Retinal pigment epithelial cell (primary cell): ENCODE data around the gene PERCC1.

Experiments used
- DNase-seq: peaks from one replicate; pipeline ENCODE4 v3.0.0-alpha.2; 2010; ENCODE audit warnings: low read depth
- H3K4me3 ChIP-seq: 2 replicates; pipeline ENCODE4 v1.5.1; 2011; ENCODE audit warnings: mild to moderate bottlenecking, low read length, control low read depth, moderate library complexity
- TF ChIP-seq, protein P1 (sequence below): conservative IDR thresholded peaks from 2 replicates; pipeline ENCODE4 v1.5.1; 2011; ENCODE audit warnings: low read depth, low read length, control low read depth, inconsistent platforms

The PERCC1 gene

DNA sequence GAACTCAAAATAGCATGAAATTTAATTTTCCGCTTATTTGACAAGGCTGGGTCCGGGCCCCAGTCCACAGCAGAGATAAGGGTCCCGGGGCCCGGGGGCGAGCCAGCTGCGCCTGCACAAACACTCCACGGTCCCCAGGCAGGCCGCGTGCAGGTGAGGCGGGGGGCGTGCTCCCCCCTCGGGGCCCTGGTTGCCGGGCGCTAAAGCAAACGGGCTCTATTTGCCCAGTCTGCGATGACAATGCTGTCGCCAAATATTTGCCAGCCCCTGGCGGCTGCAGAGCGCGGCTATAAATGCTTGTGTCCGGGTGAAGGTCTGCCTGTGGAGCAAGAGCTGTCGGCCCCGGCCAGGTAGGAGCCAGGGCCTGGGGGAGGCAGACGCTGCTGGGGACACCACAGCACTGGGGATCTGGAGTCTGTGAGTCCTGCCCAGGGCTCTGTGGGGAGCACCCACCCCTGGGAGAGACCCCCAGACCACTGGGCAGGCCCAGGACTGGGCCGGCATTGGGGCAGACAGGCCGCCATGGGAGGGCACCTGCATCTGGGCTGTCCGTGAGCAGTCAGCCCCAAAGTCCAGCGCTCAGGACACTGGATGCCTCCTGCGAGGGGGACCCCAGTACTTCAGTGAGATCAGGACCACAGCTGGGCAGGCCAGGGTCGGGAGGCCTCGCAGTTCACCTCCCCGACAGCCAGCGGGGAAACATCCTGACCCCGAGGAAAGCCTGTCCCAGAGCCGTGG, at the start of gene PERCC1:
PERCC1 (plus strand) TSS at position 320 of the 738 bp plus-strand sequence. CDS start 1,516 bp downstream, outside the sequence.
- TF ChIP-seq, protein P1, sequence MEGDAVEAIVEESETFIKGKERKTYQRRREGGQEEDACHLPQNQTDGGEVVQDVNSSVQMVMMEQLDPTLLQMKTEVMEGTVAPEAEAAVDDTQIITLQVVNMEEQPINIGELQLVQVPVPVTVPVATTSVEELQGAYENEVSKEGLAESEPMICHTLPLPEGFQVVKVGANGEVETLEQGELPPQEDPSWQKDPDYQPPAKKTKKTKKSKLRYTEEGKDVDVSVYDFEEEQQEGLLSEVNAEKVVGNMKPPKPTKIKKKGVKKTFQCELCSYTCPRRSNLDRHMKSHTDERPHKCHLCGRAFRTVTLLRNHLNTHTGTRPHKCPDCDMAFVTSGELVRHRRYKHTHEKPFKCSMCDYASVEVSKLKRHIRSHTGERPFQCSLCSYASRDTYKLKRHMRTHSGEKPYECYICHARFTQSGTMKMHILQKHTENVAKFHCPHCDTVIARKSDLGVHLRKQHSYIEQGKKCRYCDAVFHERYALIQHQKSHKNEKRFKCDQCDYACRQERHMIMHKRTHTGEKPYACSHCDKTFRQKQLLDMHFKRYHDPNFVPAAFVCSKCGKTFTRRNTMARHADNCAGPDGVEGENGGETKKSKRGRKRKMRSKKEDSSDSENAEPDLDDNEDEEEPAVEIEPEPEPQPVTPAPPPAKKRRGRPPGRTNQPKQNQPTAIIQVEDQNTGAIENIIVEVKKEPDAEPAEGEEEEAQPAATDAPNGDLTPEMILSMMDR: no peak
- DNase-seq: no peak
- H3K4me3 ChIP-seq: no peak within 1 kb of the TSS

DNA sequence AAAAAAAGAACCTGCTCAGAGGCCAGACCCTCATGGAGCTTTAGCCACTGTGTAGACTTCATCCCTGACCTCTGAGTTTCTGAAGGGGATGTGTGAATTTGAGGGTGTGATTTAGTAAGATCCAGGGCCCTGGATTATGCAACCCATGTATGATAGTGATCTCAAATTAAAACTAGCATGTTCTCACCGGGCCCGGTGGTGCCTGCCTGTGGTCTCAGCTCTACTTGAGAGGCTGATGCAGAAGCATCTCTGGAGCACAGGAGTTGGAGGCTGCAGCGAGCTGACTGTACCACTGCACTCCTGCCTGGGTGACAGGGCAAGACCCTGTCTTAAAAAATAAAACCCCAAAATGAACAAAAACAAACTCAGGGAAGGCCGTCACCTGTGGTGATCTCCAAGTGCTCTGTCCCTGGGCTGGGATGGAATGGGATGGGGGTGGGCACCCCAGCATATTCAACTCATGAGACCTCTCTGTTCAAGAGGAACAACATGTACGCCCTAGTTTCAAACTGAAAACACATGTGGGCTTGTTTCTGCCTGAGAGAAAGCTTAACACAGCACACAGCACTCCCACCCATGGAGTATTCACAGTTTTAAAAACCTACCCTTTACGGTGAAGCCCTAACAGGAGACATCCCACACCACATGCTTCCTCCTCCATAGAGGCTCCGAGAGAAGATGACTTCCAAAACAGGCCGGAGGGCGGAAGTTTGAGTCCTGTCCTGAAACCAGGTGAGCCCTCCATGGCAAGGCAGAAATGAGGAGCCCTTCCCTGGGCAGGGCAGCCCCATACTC, 49.1 kb upstream of the PERCC1 start:
- DNase-seq: no peak
- no peak overlapping the region for H3K4me3 ChIP-seq
- TF ChIP-seq, protein P1: no peak

DNA sequence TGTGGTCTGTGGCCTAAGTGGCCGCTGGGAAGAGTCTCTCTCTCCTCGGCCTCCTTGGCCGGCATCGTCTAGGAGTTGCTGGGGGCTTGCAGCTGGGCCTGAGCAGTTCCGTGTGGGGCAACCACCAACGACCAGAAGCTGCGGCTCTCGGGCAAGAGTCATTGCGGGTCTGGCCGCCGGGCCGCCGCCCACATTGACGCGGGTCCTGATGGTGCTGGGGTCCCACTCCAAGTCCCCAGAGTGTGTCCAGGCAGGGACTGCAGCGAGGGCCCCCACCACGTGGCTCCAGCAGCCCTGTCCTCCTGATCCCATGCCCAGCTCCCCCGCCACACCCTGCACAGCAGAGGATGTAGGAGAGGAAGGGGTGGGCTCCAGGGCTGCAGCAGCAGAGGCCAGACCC, 47.3 kb upstream of the PERCC1 start:
- no peak overlapping the region for H3K4me3 ChIP-seq
- TF ChIP-seq, protein P1: no peak
- no peak for DNase-seq

DNA sequence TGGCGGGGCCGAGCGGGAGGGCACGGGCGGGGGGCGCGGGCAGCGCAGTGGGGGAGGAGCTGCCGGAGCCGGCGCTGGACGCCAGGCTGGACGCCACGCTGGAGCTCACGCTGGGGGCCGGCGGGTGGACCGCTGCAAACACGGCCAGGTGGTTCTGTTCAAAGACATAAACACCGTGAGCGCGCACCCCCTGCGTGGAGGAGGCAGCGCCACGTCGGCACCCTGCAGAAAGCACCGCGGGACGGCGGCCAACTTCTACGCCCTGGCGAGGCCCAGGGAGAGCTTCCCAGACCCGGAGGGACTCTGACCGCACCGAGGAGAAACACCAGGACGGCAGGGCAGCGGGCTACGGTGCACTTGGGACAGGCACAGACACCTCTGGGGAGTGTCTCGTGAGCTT, 45.6 kb upstream of the PERCC1 start:
- TF ChIP-seq, protein P1: no peak
- H3K4me3 ChIP-seq: no peak overlapping the region
- DNase-seq: no peak

DNA sequence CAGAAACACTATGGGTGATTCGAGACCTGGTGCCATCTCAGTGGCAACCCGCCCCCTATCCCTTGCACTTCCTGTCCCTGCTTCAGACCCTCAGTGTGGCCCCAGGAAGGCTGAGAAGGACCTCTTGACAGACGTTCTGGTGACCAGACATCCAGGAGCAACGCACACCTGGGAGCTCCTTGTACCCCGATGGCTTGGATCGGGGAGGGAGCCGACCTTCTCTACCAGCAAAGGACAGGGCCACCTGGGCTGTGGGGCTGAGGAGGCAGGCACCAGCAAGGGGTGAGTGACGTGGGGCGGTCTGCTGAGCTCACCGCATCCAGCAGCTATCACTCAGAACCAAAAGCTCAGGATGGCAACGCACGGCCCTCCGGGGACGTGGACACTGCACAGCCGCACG, 43.5 kb upstream of the PERCC1 start:
- DNase-seq: no peak
- TF ChIP-seq, protein P1: no peak

GRCh38 chr16:1389762-1390161, 41.1 kb upstream of the PERCC1 start:
- TF ChIP-seq, protein P1: no peak
- no peak overlapping the region for H3K4me3 ChIP-seq
- no peak for DNase-seq

More for the DNA sequence above, 43.5 kb upstream of the PERCC1 start:
- H3K4me3 ChIP-seq: no peak overlapping the region

GRCh38 chr16:1390239-1390779, 40.6 kb upstream of the PERCC1 start:
- TF ChIP-seq, protein P1: no peak

More at GRCh38 chr16:1390239-1390779, 40.6 kb upstream of the PERCC1 start:
- no peak for DNase-seq
- no peak overlapping the region for H3K4me3 ChIP-seq
